GM12878 (cell line): ENCODE measurements around the gene SMG6. TPM values are rescaled to one million over a fixed set of nuclear protein-coding genes. Genes with fewer than 3 reads are reported as not detected.

Experiments used
- ATAC-seq: fragments of 200-7000 bp; cut with Tn5 transposase; 3 replicates; pipeline ENCODE4 v1.9.1; 2020; ENCODE audit warnings: mild to moderate bottlenecking, moderate library complexity
- BruUV-seq: library from RNA; stranded (reverse); fragments of 400-500 nt; replicated peaks from 2 replicates; lab custom pipeline; 2021; lab: Mats Ljungman, UMichigan
- CTCF ChIA-PET: fragments of 300-600 bp; sonication (Branson Sonifier 250); formaldehyde crosslinking; extraction: SDS; loops from one replicate; lab custom pipeline; 2021; ENCODE audit warnings: inconsistent platforms; lab: Yijun Ruan, JAX
- POLR2A ChIA-PET: fragments of 350-600 bp; formaldehyde crosslinking; extraction: SDS; loops from one replicate; lab custom pipeline; 2021; ENCODE audit warnings: inconsistent platforms; lab: Charles Lee
- RAD21 ChIA-PET: fragments of 300-600 bp; sonication (Branson Sonifier 250); formaldehyde crosslinking; loops from one replicate; lab custom pipeline; 2023; ENCODE audit warnings: antibody characterized with exemption; ENCODE audit not compliant: unreplicated experiment; lab: Charles Lee
- SMC1A ChIA-PET: fragments of 300-600 bp; sonication (Branson Sonifier 250); formaldehyde crosslinking; loops from one replicate; lab custom pipeline; 2023; ENCODE audit not compliant: unreplicated experiment, uncharacterized antibody; lab: Charles Lee
- DNase-seq: peaks from one replicate; pipeline ENCODE4 v3.0.0-alpha.2; 2011; ENCODE audit warnings: low read depth, low spot score
- FAIRE-seq: peaks from 3 replicates; lab custom pipeline; 2011; peaks lifted over from hg19 to GRCh38; lab: Jason Lieb, UNC
- H2AFZ ChIP-seq: 2 replicates; pipeline ENCODE4 v1.6.0; 2011; ENCODE audit warnings: low read depth, low read length, control low read depth; ENCODE audit not compliant: control insufficient read depth
- H3K27ac ChIP-seq: 2 replicates; pipeline ENCODE4 v1.5.1; 2011; ENCODE audit warnings: control low read depth; ENCODE audit not compliant: control insufficient read depth, insufficient read depth
- H3K27me3 ChIP-seq, 2 experiments: replicated peaks in 1 of 2; 2 replicates each; pipeline versions ENCODE4 v1.6.0 to v1.6.1; 2011; ENCODE audit warnings: low read length in 1 of 2; ENCODE audit not compliant: control insufficient read depth in 2 of 2, insufficient read depth in 2 of 2
- H3K36me3 ChIP-seq, 2 experiments: 2 replicates each; pipeline ENCODE4 v1.5.1; 2011; ENCODE audit warnings: low read length in 1 of 2; ENCODE audit not compliant: control insufficient read depth in 2 of 2, insufficient read depth in 2 of 2
- H3K4me1 ChIP-seq: 2 replicates; pipeline ENCODE4 v1.6.1; 2011; ENCODE audit warnings: mild to moderate bottlenecking, low read length, moderate library complexity, mixed read lengths; ENCODE audit not compliant: control insufficient read depth, insufficient read depth
- H3K4me2 ChIP-seq: 2 replicates; pipeline ENCODE4 v1.6.0; 2011; ENCODE audit warnings: control low read depth; ENCODE audit not compliant: control insufficient read depth, insufficient read depth
- H3K4me3 ChIP-seq: fragments of 200-600 bp; sonication (generic); 2 replicates; pipeline ENCODE4 v1.5.1; 2016
- H3K79me2 ChIP-seq: 2 replicates; pipeline ENCODE4 v1.6.0; 2011; ENCODE audit warnings: low read length; ENCODE audit not compliant: control insufficient read depth, insufficient read depth
- H3K9ac ChIP-seq: 2 replicates; pipeline ENCODE4 v1.8.0; 2011; ENCODE audit warnings: low read length, control low read depth, mixed read lengths; ENCODE audit not compliant: control insufficient read depth, insufficient read depth
- H3K9me3 ChIP-seq: replicated peaks from 3 replicates; pipeline ENCODE4 v1.5.1; 2011; ENCODE audit warnings: mild to moderate bottlenecking, low read length; ENCODE audit not compliant: control insufficient read depth, insufficient read depth
- H4K20me1 ChIP-seq: 2 replicates; pipeline ENCODE4 v1.6.0; 2011; ENCODE audit not compliant: control insufficient read depth, insufficient read depth
- ATF7 ChIP-seq: fragments of 450-650 bp; IDR thresholded peaks from 2 replicates; pipeline ENCODE4 v1.6.1; 2016; ENCODE audit warnings: low read depth, mild to moderate bottlenecking
- BRCA1 ChIP-seq: IDR thresholded peaks from 2 replicates; pipeline ENCODE4 v1.6.1; 2011; ENCODE audit warnings: low read depth, low read length, improper control_type of control experiment
- CREB1 ChIP-seq: IDR thresholded peaks from 2 replicates; pipeline ENCODE4 v1.6.1; 2012; ENCODE audit warnings: low read depth, mild to moderate bottlenecking, inconsistent platforms
- KAT2A ChIP-seq: conservative IDR thresholded peaks from 2 replicates; pipeline ENCODE4 v1.6.1; 2011; ENCODE audit warnings: low read depth, low read length; ENCODE audit not compliant: control insufficient read depth
- MEF2B ChIP-seq: fragments of 450-650 bp; IDR thresholded peaks from 2 replicates; pipeline ENCODE4 v1.6.1; 2018; ENCODE audit warnings: mild to moderate bottlenecking, moderate library complexity; ENCODE audit not compliant: partially characterized antibody, poor library complexity, severe bottlenecking
- MTA2 ChIP-seq: fragments of 450-650 bp; IDR thresholded peaks from 2 replicates; pipeline ENCODE4 v1.6.1; 2016; ENCODE audit warnings: low read depth, mild to moderate bottlenecking, moderate library complexity
- MYB ChIP-seq: fragments of 150-350 bp; IDR thresholded peaks from 2 replicates; pipeline ENCODE4 v1.6.1; 2014; ENCODE audit warnings: mild to moderate bottlenecking, low read depth, low read length, borderline replicate concordance
- NFXL1 ChIP-seq: fragments of 450-650 bp; IDR thresholded peaks from 2 replicates; pipeline ENCODE4 v1.6.1; 2017; ENCODE audit warnings: antibody characterized with exemption, mild to moderate bottlenecking, borderline replicate concordance
- NFYB ChIP-seq: IDR thresholded peaks from 2 replicates; pipeline ENCODE4 v1.6.1; 2011; ENCODE audit warnings: low read depth, mild to moderate bottlenecking, low read length, improper control_type of control experiment, moderate library complexity; ENCODE audit not compliant: insufficient read depth
- NR2C2 ChIP-seq: IDR thresholded peaks from 2 replicates; pipeline ENCODE4 v1.6.1; 2011; ENCODE audit warnings: borderline replicate concordance, low read depth; ENCODE audit not compliant: control insufficient read depth, insufficient read length
- SIN3A ChIP-seq: IDR thresholded peaks from 2 replicates; pipeline ENCODE4 v1.6.1; 2012; ENCODE audit warnings: low read depth, low read length, improper control_type of control experiment
- SMARCA5 ChIP-seq: fragments of 450-650 bp; IDR thresholded peaks from 2 replicates; pipeline ENCODE4 v1.6.1; 2017; ENCODE audit warnings: mild to moderate bottlenecking
- SREBF2 ChIP-seq: IDR thresholded peaks from 2 replicates; pipeline ENCODE4 v1.6.1; 2012; ENCODE audit warnings: mild to moderate bottlenecking, low read length
- ZNF24 ChIP-seq: fragments of 450-650 bp; IDR thresholded peaks from 2 replicates; pipeline ENCODE4 v1.6.1; 2017; ENCODE audit warnings: antibody characterized with exemption, mild to moderate bottlenecking
- in situ Hi-C: fragments of 300-500 bp; cut with MboI; formaldehyde crosslinking; loops from 9 replicates; pipeline ENCODE4 v1.14.3; 2018; ENCODE audit warnings: mixed read lengths
- intact Hi-C: fragments of 100-400 bp; cut with micrococcal nuclease; formaldehyde crosslinking; loops from one replicate; pipeline ENCODE4 v1.14.2; 2022; ENCODE audit not compliant: unreplicated experiment
- polyA plus RNA-seq, 11 experiments: library from polyadenylated mRNA; depleted of rRNA in 4 of 11; unstranded in 6 of 11; stranded (reverse) in 5 of 11; fragments of >200 nt; fragmentation: Nextera tagmentation in 4 of 11; fragmentation: Illumina TruSeq in 1 of 11; extraction: Ambion mirVana in 4 of 11; extraction: Trizol in 1 of 11; gene quantifications; 1 replicate in 1 of 11; 2 replicates in 10 of 11; pipeline versions ENCODE4 v1.2.1 to v1.2.3, GENCODE V29; 2011 to 2016; ENCODE audit warnings: inconsistent platforms in 2 of 11, missing spikeins in 2 of 11, low read depth in 1 of 11
- total RNA-seq, 4 experiments: library from RNA; depleted of rRNA in 3 of 4; stranded (reverse); fragments of >200 nt in 3 of 4; fragmentation: Illumina TruSeq in 1 of 4; extraction: Trizol in 1 of 4; gene quantifications; 2 replicates each; pipeline versions ENCODE4 v1.2.1 to v1.2.3, GENCODE V29; 2013 to 2021
- TF ChIP-seq, protein P1 (sequence below): fragments of 450-650 bp; IDR thresholded peaks from 2 replicates; pipeline ENCODE4 v1.6.1; 2014; ENCODE audit warnings: mild to moderate bottlenecking
- TF ChIP-seq, protein P2 (sequence below): fragments of 450-650 bp; IDR thresholded peaks from 2 replicates; pipeline ENCODE4 v1.6.1; 2016; ENCODE audit warnings: mild to moderate bottlenecking
- TF ChIP-seq, protein P3 (sequence below): IDR thresholded peaks from 2 replicates; pipeline ENCODE4 v1.6.1; 2012; ENCODE audit warnings: low read depth, low read length, improper control_type of control experiment
- TF ChIP-seq, protein P4 (sequence below): fragments of 450-650 bp; IDR thresholded peaks from 2 replicates; pipeline ENCODE4 v1.6.1; 2017; ENCODE audit warnings: antibody characterized with exemption, mild to moderate bottlenecking, moderate library complexity
- TF ChIP-seq, protein P5 (sequence below): IDR thresholded peaks from 2 replicates; pipeline ENCODE4 v1.6.1; 2011; ENCODE audit warnings: low read depth, mild to moderate bottlenecking, low read length, moderate library complexity, borderline replicate concordance; ENCODE audit errors: extremely low read depth

Gene SMG6
- total and polyA plus RNA-seq, 10 of the 15 experiments (the other 5 are each of a cell fraction or from before 2014, with no cell fraction given): 0.58 to 28.7 (median 15.7) TPM

DNA sequence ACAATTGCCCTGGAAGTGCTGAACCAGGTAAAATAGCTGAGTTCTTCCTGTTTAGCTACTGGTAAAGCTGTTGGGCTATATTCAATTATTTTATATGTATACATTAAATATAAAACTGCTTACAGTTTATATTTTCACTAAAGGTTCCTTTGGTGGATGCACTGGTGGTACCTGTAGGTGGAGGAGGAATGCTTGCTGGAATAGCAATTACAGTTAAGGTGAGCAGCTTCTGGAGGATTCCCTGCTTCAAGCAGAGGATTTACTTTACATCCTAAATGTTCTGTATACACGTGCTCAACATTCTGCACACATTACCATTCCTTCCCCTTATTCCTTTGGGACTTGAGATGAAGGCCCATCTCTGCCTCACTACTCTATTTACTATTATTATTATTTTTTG, 17.8 kb upstream of the SMG6 start (continued):
- TF ChIP-seq, protein P1, sequence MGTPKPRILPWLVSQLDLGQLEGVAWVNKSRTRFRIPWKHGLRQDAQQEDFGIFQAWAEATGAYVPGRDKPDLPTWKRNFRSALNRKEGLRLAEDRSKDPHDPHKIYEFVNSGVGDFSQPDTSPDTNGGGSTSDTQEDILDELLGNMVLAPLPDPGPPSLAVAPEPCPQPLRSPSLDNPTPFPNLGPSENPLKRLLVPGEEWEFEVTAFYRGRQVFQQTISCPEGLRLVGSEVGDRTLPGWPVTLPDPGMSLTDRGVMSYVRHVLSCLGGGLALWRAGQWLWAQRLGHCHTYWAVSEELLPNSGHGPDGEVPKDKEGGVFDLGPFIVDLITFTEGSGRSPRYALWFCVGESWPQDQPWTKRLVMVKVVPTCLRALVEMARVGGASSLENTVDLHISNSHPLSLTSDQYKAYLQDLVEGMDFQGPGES: no peak
- no peak for TF ChIP-seq MYB
- TF ChIP-seq MTA2: no peak
- TF ChIP-seq ATF7: no peak
- TF ChIP-seq, protein P2, sequence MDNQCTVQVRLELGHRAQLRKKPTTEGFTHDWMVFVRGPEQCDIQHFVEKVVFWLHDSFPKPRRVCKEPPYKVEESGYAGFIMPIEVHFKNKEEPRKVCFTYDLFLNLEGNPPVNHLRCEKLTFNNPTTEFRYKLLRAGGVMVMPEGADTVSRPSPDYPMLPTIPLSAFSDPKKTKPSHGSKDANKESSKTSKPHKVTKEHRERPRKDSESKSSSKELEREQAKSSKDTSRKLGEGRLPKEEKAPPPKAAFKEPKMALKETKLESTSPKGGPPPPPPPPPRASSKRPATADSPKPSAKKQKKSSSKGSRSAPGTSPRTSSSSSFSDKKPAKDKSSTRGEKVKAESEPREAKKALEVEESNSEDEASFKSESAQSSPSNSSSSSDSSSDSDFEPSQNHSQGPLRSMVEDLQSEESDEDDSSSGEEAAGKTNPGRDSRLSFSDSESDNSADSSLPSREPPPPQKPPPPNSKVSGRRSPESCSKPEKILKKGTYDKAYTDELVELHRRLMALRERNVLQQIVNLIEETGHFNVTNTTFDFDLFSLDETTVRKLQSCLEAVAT: no peak
- TF ChIP-seq SREBF2: no peak
- no peak for TF ChIP-seq ZNF24

DNA sequence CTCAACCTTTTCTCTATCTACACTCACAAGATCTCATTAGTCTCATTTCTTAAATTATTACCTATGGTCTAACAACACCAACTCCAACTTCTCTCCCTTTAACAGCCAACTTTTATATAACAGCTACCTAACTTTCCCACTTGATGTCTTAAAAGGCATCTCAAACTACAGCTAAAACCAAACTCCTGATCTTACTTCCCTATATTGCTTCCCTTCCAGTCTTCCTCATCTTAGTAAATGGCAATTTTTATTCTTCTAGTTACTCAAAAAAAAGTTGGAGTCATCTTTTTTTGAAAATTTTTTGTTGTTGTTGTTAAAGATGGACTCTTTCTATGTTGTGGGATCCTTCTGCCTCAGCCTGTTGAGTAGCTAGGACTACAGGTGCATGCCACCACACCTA, 15.5 kb upstream of the SMG6 start:
- Histone ChIP-seq H3K27me3 (no peaks in the 10 kb centered on the region), H3K36me3 (peaks cover 0 to 14% of the 10 kb centered on the region in 2 experiments), H3K9ac (no peak overlapping the region), H3K9me3 (no peaks in the 10 kb centered on the region), H3K79me2 (no peaks in the 10 kb centered on the region), H4K20me1 (no peaks in the 10 kb centered on the region), H3K27ac (no peak overlapping the region), H2AFZ (no peak overlapping the region), H3K4me2 (no peak overlapping the region), H3K4me1 (no peaks in the 10 kb centered on the region), H3K4me3 (no peak overlapping the region)
- ChIA-PET RAD21 (no interaction called here), CTCF (interaction anchor here (1.0 to 1.4 kb wide), 2 partner anchors 12 to 24 kb away, joined by 3 to 4 read pairs; no protein-coding TSS in a partner anchor), POLR2A (no interaction called here), SMC1A (interaction anchor here (1.2 to 2.2 kb wide), 2 partner anchors 17 to 97 kb away, joined by 3 to 5 read pairs; partner anchors contain the start of gene TSR1)
- FAIRE-seq (no peak), ATAC-seq (no peak), DNase-seq (no peak)
- in situ Hi-C loops (no loop called here), intact Hi-C loops (no loop called here)
- no TSS peak for BruUV-seq
- TF ChIP-seq NFYB (no peak), BRCA1 (no peak), CREB1 (no peak), SMARCA5 (no peak), KAT2A (no peak), SIN3A (no peak), ZNF24 (no peak), MEF2B (no peak), NR2C2 (no peak), NFXL1 (no peak)
- TF ChIP-seq, protein P3, sequence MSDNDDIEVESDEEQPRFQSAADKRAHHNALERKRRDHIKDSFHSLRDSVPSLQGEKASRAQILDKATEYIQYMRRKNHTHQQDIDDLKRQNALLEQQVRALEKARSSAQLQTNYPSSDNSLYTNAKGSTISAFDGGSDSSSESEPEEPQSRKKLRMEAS: no peak
- TF ChIP-seq, protein P4, sequence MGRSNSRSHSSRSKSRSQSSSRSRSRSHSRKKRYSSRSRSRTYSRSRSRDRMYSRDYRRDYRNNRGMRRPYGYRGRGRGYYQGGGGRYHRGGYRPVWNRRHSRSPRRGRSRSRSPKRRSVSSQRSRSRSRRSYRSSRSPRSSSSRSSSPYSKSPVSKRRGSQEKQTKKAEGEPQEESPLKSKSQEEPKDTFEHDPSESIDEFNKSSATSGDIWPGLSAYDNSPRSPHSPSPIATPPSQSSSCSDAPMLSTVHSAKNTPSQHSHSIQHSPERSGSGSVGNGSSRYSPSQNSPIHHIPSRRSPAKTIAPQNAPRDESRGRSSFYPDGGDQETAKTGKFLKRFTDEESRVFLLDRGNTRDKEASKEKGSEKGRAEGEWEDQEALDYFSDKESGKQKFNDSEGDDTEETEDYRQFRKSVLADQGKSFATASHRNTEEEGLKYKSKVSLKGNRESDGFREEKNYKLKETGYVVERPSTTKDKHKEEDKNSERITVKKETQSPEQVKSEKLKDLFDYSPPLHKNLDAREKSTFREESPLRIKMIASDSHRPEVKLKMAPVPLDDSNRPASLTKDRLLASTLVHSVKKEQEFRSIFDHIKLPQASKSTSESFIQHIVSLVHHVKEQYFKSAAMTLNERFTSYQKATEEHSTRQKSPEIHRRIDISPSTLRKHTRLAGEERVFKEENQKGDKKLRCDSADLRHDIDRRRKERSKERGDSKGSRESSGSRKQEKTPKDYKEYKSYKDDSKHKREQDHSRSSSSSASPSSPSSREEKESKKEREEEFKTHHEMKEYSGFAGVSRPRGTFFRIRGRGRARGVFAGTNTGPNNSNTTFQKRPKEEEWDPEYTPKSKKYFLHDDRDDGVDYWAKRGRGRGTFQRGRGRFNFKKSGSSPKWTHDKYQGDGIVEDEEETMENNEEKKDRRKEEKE: no peak
- TF ChIP-seq, protein P5, sequence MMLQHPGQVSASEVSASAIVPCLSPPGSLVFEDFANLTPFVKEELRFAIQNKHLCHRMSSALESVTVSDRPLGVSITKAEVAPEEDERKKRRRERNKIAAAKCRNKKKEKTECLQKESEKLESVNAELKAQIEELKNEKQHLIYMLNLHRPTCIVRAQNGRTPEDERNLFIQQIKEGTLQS: no peak
